OCI-LY3 (cell line): ENCODE data around the gene BANP.
"Not testable (repeated sequence)": the region's sequence is repeated elsewhere in the genome, so short reads cannot be mapped to it uniquely, and the experiment has no call there.

Experiments used
- EZH2phosphoT487 ChIP-seq: fragments of 200-600 bp; shearing (Covaris generic); IDR thresholded peaks from 2 replicates; pipeline ENCODE4 v1.6.1; 2018; ENCODE audit warnings: antibody characterized with exemption, mixed run types, low read depth
- TF ChIP-seq, protein P1 (sequence below): fragments of 200-600, 300-600 bp; sonication (generic); IDR thresholded peaks from 2 replicates; pipeline ENCODE4 v1.5.1; 2014; ENCODE audit warnings: antibody characterized with exemption, low read length, low read depth

DNA sequence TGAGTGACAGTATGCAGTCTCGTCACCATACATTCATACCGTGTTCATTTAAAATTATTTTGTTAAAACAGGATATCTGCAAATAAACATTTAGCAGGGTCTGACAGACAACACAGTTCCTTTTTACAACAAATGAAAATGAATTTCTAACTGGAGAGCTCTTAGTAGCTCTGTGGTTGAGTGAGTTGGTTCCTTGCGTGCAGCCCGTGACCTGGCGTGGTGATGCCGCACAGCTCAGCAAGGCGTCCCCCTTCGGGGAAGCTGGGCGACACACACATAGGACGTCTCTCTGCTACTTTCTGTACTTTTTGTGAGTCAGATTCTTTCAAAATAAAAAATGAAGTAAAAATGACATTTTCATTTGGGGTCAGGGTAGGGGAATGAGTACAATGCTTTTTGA, 86.1 kb downstream of the BANP start:
- TF ChIP-seq EZH2phosphoT487: not testable (repeated sequence)
- TF ChIP-seq, protein P1, sequence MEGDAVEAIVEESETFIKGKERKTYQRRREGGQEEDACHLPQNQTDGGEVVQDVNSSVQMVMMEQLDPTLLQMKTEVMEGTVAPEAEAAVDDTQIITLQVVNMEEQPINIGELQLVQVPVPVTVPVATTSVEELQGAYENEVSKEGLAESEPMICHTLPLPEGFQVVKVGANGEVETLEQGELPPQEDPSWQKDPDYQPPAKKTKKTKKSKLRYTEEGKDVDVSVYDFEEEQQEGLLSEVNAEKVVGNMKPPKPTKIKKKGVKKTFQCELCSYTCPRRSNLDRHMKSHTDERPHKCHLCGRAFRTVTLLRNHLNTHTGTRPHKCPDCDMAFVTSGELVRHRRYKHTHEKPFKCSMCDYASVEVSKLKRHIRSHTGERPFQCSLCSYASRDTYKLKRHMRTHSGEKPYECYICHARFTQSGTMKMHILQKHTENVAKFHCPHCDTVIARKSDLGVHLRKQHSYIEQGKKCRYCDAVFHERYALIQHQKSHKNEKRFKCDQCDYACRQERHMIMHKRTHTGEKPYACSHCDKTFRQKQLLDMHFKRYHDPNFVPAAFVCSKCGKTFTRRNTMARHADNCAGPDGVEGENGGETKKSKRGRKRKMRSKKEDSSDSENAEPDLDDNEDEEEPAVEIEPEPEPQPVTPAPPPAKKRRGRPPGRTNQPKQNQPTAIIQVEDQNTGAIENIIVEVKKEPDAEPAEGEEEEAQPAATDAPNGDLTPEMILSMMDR: not testable (repeated sequence)
